Neural cell (in vitro differentiated cells): ENCODE data around the gene MED8.

Experiments used
- EP300 ChIP-seq: fragments of 450-650 bp; conservative IDR thresholded peaks from 2 replicates; pipeline ENCODE4 v1.6.1; 2014; ENCODE audit warnings: antibody characterized with exemption, mild to moderate bottlenecking, moderate library complexity; ENCODE audit not compliant: poor library complexity, severe bottlenecking
- EZH2 ChIP-seq: fragments of 200-600, 300-800 bp; shearing (Covaris generic), sonication (generic); IDR thresholded peaks from 2 replicates; pipeline ENCODE4 v1.6.1; 2014; ENCODE audit warnings: antibody characterized with exemption, low read length, borderline replicate concordance, mild to moderate bottlenecking; ENCODE audit not compliant: insufficient read depth, poor library complexity, severe bottlenecking
- POLR2AphosphoS5 ChIP-seq: IDR thresholded peaks from 2 replicates; pipeline ENCODE4 v1.6.1; 2012
- RAD21 ChIP-seq: fragments of 450-650 bp; conservative IDR thresholded peaks from 2 replicates; pipeline ENCODE4 v1.6.1; 2014; ENCODE audit warnings: antibody characterized with exemption, mild to moderate bottlenecking, moderate library complexity
- TF ChIP-seq, protein P1 (sequence below): fragments of 450-650 bp; IDR thresholded peaks from 2 replicates; pipeline ENCODE4 v1.5.1; 2014; ENCODE audit warnings: antibody characterized with exemption, mild to moderate bottlenecking, moderate library complexity; ENCODE audit not compliant: poor library complexity, severe bottlenecking

DNA sequence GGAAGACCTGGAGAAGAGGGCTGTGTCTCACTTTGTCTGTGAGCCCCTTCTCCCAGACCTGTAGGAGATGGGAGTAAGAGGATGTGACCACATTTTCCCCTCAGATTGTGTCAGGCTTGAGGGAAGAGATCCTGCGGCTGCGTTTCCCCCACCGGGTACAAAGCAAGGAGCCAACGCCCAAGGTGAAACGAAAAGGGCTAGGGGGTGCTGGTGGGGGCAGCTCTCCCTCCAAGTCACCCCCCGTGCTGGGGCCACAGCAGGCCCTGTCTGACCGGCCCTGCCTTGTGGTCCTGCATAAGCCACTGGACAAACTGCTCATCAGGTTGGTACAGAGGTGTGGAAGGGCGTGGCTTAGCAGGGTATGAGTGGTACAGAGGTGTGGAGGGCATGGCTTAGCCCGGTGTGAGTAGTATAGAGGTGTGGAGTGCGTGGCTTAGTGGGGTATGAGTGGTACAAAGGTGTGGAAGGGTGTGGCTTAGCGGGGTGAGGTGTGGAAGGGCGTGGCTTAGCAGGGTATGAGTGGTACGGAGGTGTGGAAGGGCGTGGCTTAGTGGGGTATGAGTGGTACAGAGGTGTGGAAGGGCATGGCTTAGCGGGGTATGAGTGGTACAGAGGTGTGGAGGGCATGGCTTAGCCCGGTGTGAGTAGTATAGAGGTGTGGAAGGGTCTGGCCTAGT, 33.5 kb upstream of the MED8 start:
- TF ChIP-seq, protein P1, sequence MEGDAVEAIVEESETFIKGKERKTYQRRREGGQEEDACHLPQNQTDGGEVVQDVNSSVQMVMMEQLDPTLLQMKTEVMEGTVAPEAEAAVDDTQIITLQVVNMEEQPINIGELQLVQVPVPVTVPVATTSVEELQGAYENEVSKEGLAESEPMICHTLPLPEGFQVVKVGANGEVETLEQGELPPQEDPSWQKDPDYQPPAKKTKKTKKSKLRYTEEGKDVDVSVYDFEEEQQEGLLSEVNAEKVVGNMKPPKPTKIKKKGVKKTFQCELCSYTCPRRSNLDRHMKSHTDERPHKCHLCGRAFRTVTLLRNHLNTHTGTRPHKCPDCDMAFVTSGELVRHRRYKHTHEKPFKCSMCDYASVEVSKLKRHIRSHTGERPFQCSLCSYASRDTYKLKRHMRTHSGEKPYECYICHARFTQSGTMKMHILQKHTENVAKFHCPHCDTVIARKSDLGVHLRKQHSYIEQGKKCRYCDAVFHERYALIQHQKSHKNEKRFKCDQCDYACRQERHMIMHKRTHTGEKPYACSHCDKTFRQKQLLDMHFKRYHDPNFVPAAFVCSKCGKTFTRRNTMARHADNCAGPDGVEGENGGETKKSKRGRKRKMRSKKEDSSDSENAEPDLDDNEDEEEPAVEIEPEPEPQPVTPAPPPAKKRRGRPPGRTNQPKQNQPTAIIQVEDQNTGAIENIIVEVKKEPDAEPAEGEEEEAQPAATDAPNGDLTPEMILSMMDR = no peak
- TF ChIP-seq RAD21 (no peak), EP300 (no peak), POLR2AphosphoS5 (no peak), EZH2 (no peak)
